ENCODE data around the gene KRTAP10-11. TPM values are rescaled to one million over a fixed set of nuclear protein-coding genes. Genes with fewer than 3 reads are reported as not detected.

Gene KRTAP10-11
- total and polyA plus RNA-seq, 4 donors, result not detected

- H3K36me3 ChIP-seq (ENCODE audit: control insufficient read depth in 4 of 4, insufficient read depth in 3 of 4, low read depth in 1 of 4, low read length in 3 of 4), result no peaks in the 10 kb centered on the region
- H3K9ac ChIP-seq (ENCODE audit: low read depth in 1 of 2, low read length in 2 of 2), result no peak overlapping the region
- DNase-seq (ENCODE audit: low spot score), result no peak
- H3K27ac ChIP-seq (ENCODE audit: low read depth in 1 of 2, low read length in 2 of 2), result no peak overlapping the region
- no peak for TF ChIP-seq HNF4G (IDR thresholded peaks at IDR 0.05)
- TF ChIP-seq YY1 (IDR thresholded peaks at IDR 0.05), result no peak
- TF ChIP-seq EGR1 (IDR thresholded peaks at IDR 0.05; ENCODE audit: low read depth in 2 of 2), result no peak
- no peak for TF ChIP-seq ATF3 (IDR thresholded peaks at IDR 0.05)
- no peak for TF ChIP-seq JUND (IDR thresholded peaks at IDR 0.05)
- no peak for TF ChIP-seq ZBTB33 (IDR thresholded peaks at IDR 0.05)
- TF ChIP-seq FOXA2 (IDR thresholded peaks at IDR 0.05), result no peak
- TF ChIP-seq CTCF (IDR thresholded peaks at IDR 0.05; ENCODE audit: low read depth, low read length, missing input control), result no peak
- no peak for TF ChIP-seq FOXA1 (IDR thresholded peaks at IDR 0.05)
- TF ChIP-seq RAD21 (IDR thresholded peaks at IDR 0.05), result no peak
- TF ChIP-seq RXRA (IDR thresholded peaks at IDR 0.05), result no peak
- TF ChIP-seq MAX (IDR thresholded peaks at IDR 0.05), result no peak
- no peaks in the 10 kb centered on the region for H3K4me1 ChIP-seq (ENCODE audit: control insufficient read depth in 4 of 4, insufficient read depth in 4 of 4, low read length in 3 of 4)
- no peaks in the 10 kb centered on the region for H3K27me3 ChIP-seq (ENCODE audit: control insufficient read depth in 4 of 4, insufficient read depth in 4 of 4, low read length in 3 of 4)
- 75% methylated on average over 8 of the region's 8 CpGs for WGBS
- H3K9me3 ChIP-seq (ENCODE audit: control insufficient read depth in 4 of 4, low read length in 3 of 4), result peaks cover 0 to 5% (median under 1%) of the 10 kb centered on the region in 4 donors
- H3K4me3 ChIP-seq (ENCODE audit: low read depth in 1 of 3, low read length in 3 of 3), result no peak overlapping the region
Observed at GRCh38 chr21:44615466-44615865, 30.7 kb upstream of the KRTAP10-11 start.

GRCh38 chr21:44615911-44616590 lies 30.2 kb upstream of the KRTAP10-11 start:
- H3K4me1 ChIP-seq (ENCODE audit: control insufficient read depth in 4 of 4, insufficient read depth in 4 of 4, low read length in 3 of 4), result no peaks in the 10 kb centered on the region
- DNase-seq (ENCODE audit: low spot score), result peak; percentile 25
- no peaks in the 10 kb centered on the region for H3K27me3 ChIP-seq (ENCODE audit: control insufficient read depth in 4 of 4, insufficient read depth in 4 of 4, low read length in 3 of 4)
- H3K9me3 ChIP-seq (ENCODE audit: control insufficient read depth in 4 of 4, low read length in 3 of 4), result peaks cover 0 to 3% (median under 1%) of the 10 kb centered on the region in 4 donors
- no peak overlapping the region for H3K27ac ChIP-seq (ENCODE audit: low read depth in 1 of 2, low read length in 2 of 2)
- H3K36me3 ChIP-seq (ENCODE audit: control insufficient read depth in 4 of 4, insufficient read depth in 3 of 4, low read depth in 1 of 4, low read length in 3 of 4), result no peaks in the 10 kb centered on the region
- H3K9ac ChIP-seq (ENCODE audit: low read depth in 1 of 2, low read length in 2 of 2), result no peak overlapping the region
- H3K4me3 ChIP-seq (ENCODE audit: low read depth in 1 of 3, low read length in 3 of 3), result no peak overlapping the region
- TF ChIP-seq ZBTB33 (IDR thresholded peaks at IDR 0.05), result no peak
- no peak for TF ChIP-seq TAF1 (conservative IDR thresholded peaks at IDR 0.05)
- TF ChIP-seq SP1 (IDR thresholded peaks at IDR 0.05), result no peak
- TF ChIP-seq HNF4A (conservative IDR thresholded peaks at IDR 0.05), result no peak
- no peak for TF ChIP-seq EGR1 (IDR thresholded peaks at IDR 0.05; ENCODE audit: low read depth in 2 of 2)
- TF ChIP-seq FOXA2 (IDR thresholded peaks at IDR 0.05), result no peak
- no peak for TF ChIP-seq MAX (IDR thresholded peaks at IDR 0.05)
- TF ChIP-seq JUND (IDR thresholded peaks at IDR 0.05), result no peak
- no peak for TF ChIP-seq FOXA1 (IDR thresholded peaks at IDR 0.05)
- TF ChIP-seq RAD21 (IDR thresholded peaks at IDR 0.05), result no peak
- no peak for TF ChIP-seq ATF3 (IDR thresholded peaks at IDR 0.05)
- no peak for TF ChIP-seq GABPA (IDR thresholded peaks at IDR 0.05 in 1 of 2, conservative IDR thresholded peaks at IDR 0.05 in 1 of 2)
- no peak for TF ChIP-seq REST (IDR thresholded peaks at IDR 0.05)
- 81% methylated on average over 17 of the region's 17 CpGs for WGBS

Data from liver (tissue), 9 donors.